Ascending aorta (tissue), 2 donors: ENCODE measurements around the gene GFAP. TPM values are rescaled to one million over a fixed set of nuclear protein-coding genes. Genes with fewer than 3 reads are reported as not detected.

ENCODE experiments used
- DNase-seq, 2 donors: peaks; one replicate each; pipeline ENCODE4 v3.0.0-alpha.2; 2019; ENCODE audit warnings: low spot score in 2 of 2
- H3K27ac ChIP-seq, 2 donors: fragments of 200-600 bp; sonication (generic); one replicate each; pipeline ENCODE4 v1.5.1; 2016 to 2017; ENCODE audit warnings: mild to moderate bottlenecking in 1 of 2
- H3K27me3 ChIP-seq: fragments of 200-600 bp; sonication (generic); one replicate; pipeline ENCODE4 v1.5.1; 2017
- H3K36me3 ChIP-seq, 2 donors: fragments of 200-600 bp; sonication (generic); one replicate each; pipeline ENCODE4 v1.5.1; 2016
- H3K4me1 ChIP-seq, 2 donors: fragments of 200-600 bp; sonication (generic); one replicate each; pipeline ENCODE4 v1.5.1; 2016 to 2017; ENCODE audit warnings: mild to moderate bottlenecking in 1 of 2
- H3K4me3 ChIP-seq, 2 donors: fragments of 200-600 bp; sonication (generic); one replicate each; pipeline ENCODE4 v1.5.1; 2016 to 2017; ENCODE audit warnings: mild to moderate bottlenecking in 1 of 2
- H3K9me3 ChIP-seq, 2 donors: fragments of 200-600 bp; sonication (generic); one replicate each; pipeline ENCODE4 v1.5.1; 2016
- CTCF ChIP-seq, 3 experiments: fragments of 200-600 bp in 2 of 3; fragments of 450-650 bp in 1 of 3; sonication (generic) in 2 of 3; IDR thresholded peaks; one replicate each; pipeline ENCODE4 v1.5.1; 2016 to 2019; ENCODE audit warnings: antibody characterized with exemption in 3 of 3, mild to moderate bottlenecking in 1 of 3, moderate library complexity in 1 of 3
- intact Hi-C: fragments of 100-400 bp; cut with DNase I; formaldehyde crosslinking; loops from one replicate; pipeline ENCODE4 v1.15.1; 2023
- total RNA-seq: library from RNA; depleted of rRNA; stranded (reverse); fragments of >200 nt; gene quantifications from one replicate; pipeline ENCODE4 v1.1.0, GENCODE V29; 2016

Gene GFAP
- total RNA-seq, 1 donor from 2014 or later, result 1.7 TPM

- Histone ChIP-seq H3K36me3 (no peaks in the 10 kb centered on the region), H3K27me3 (no peaks in the 10 kb centered on the region), H3K4me1 (peaks cover 3 to 5% of the 10 kb centered on the region in 2 donors), H3K4me3 (no peak overlapping the region), H3K9me3 (no peaks in the 10 kb centered on the region), H3K27ac (no peak overlapping the region)
- TF ChIP-seq CTCF (IDR thresholded peaks at IDR 0.05), result no peak
- intact Hi-C loops, result no loop called here
- DNase-seq, result no peak
Observed at GRCh38 chr17:44942456-44942855, 27.2 kb upstream of the GFAP start.

GRCh38 chr17:44941712-44942331 is 26.5 kb upstream of the GFAP start:
- H3K4me3 ChIP-seq, result no peak overlapping the region
- DNase-seq, result no peak
- no peaks in the 10 kb centered on the region for H3K4me1 ChIP-seq
- TF ChIP-seq CTCF (IDR thresholded peaks at IDR 0.05), result no peak
- no peak overlapping the region for H3K27ac ChIP-seq
- no peaks in the 10 kb centered on the region for H3K27me3 ChIP-seq
- H3K9me3 ChIP-seq, result no peaks in the 10 kb centered on the region
- intact Hi-C loops, result no loop called here
- H3K36me3 ChIP-seq, result no peaks in the 10 kb centered on the region

- no peaks in the 10 kb centered on the region for H3K36me3 ChIP-seq
- intact Hi-C loops, result no loop called here
- no peak for DNase-seq
- H3K27me3 ChIP-seq, result no peaks in the 10 kb centered on the region
- H3K9me3 ChIP-seq, result no peaks in the 10 kb centered on the region
- no peak for TF ChIP-seq CTCF (IDR thresholded peaks at IDR 0.05)
- no peaks in the 10 kb centered on the region for H3K4me1 ChIP-seq
- H3K4me3 ChIP-seq, result no peak overlapping the region
- H3K27ac ChIP-seq, result no peak overlapping the region
Observed at GRCh38 chr17:44940768-44941167, 25.5 kb upstream of the GFAP start.

GRCh38 chr17:44940317-44940716 is 25.0 kb upstream of the GFAP start:
- intact Hi-C loops, result no loop called here
- no peaks in the 10 kb centered on the region for H3K4me1 ChIP-seq
- no peak overlapping the region for H3K4me3 ChIP-seq
- no peaks in the 10 kb centered on the region for H3K36me3 ChIP-seq
- H3K27me3 ChIP-seq, result no peaks in the 10 kb centered on the region
- no peak overlapping the region for H3K27ac ChIP-seq
- H3K9me3 ChIP-seq, result no peaks in the 10 kb centered on the region
- no peak for DNase-seq
- no peak for TF ChIP-seq CTCF (IDR thresholded peaks at IDR 0.05)

- intact Hi-C loops, result no loop called here
- no peak for TF ChIP-seq CTCF (IDR thresholded peaks at IDR 0.05)
- no peak for DNase-seq
- Histone ChIP-seq H3K36me3 (no peaks in the 10 kb centered on the region), H3K4me1 (no peaks in the 10 kb centered on the region), H3K27ac (no peak overlapping the region), H3K9me3 (no peaks in the 10 kb centered on the region), H3K27me3 (no peaks in the 10 kb centered on the region), H3K4me3 (no peak overlapping the region)
Observed at GRCh38 chr17:44935116-44935515, 19.8 kb upstream of the GFAP start.

GRCh38 chr17:44934745-44935105 is 19.4 kb upstream of the GFAP start:
- DNase-seq, result no peak
- intact Hi-C loops, result no loop called here
- H3K27me3 ChIP-seq, result no peaks in the 10 kb centered on the region
- no peaks in the 10 kb centered on the region for H3K36me3 ChIP-seq
- no peak overlapping the region for H3K4me3 ChIP-seq
- TF ChIP-seq CTCF (IDR thresholded peaks at IDR 0.05), result no peak
- no peaks in the 10 kb centered on the region for H3K9me3 ChIP-seq
- H3K4me1 ChIP-seq, result no peaks in the 10 kb centered on the region
- H3K27ac ChIP-seq, result no peak overlapping the region
